Bronchial epithelial cell (primary cell): ENCODE measurements around the gene NOTUM. TPM values are rescaled to one million over a fixed set of nuclear protein-coding genes. Genes with fewer than 3 reads are reported as not detected.

ENCODE experiments used
- DNase-seq: peaks from one replicate; pipeline ENCODE4 v3.0.0-alpha.2; 2010; ENCODE audit warnings: low read depth
- FAIRE-seq: peaks from 2 replicates; lab custom pipeline; 2011; peaks lifted over from hg19 to GRCh38; lab: Jason Lieb, UNC
- H3K27me3 ChIP-seq: 2 replicates; pipeline ENCODE4 v1.5.1; 2011; ENCODE audit warnings: low read length; ENCODE audit not compliant: control insufficient read depth, insufficient read depth
- H3K36me3 ChIP-seq: 2 replicates; pipeline ENCODE4 v1.5.1; 2011; ENCODE audit warnings: low read length; ENCODE audit not compliant: control insufficient read depth, insufficient read depth
- H3K4me3 ChIP-seq: 2 replicates; pipeline ENCODE4 v1.5.1; 2011; ENCODE audit warnings: mild to moderate bottlenecking, low read depth, low read length, control low read depth
- CTCF ChIP-seq: IDR thresholded peaks from 2 replicates; pipeline ENCODE4 v1.5.1; 2011; ENCODE audit warnings: mild to moderate bottlenecking, moderate library complexity, low read length, control low read depth, inconsistent platforms; ENCODE audit not compliant: insufficient read depth, severe bottlenecking
- total RNA-seq: library from RNA; depleted of rRNA; stranded (reverse); fragments of >200 nt; gene quantifications from 2 replicates; pipeline ENCODE4 v1.2.1, GENCODE V29; 2014

NOTUM gene
- total RNA-seq, 1 donor from 2014 or later, result not detected

DNA sequence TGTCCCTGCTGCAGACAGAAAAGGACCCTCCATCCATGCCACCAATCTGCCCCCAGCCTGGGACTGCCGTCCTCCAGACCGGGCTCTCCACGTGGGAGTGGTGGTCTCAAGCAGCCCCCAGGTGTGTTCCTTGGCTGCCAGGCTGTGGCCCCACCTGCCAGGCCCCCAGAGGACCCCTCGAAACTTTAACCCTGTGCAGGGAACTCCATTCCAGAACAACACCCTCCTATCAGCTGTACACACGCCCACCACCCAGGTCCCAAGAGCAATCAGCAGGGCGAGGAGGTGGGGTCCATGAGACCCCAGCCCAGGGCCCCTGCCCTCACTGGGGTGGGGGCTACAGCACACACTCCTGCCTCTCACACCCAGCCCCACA, 25.3 kb downstream of the NOTUM start:
- TF ChIP-seq CTCF, result no peak
- FAIRE-seq (no peak), DNase-seq (no peak)
- Histone ChIP-seq H3K4me3 (no peak overlapping the region), H3K27me3 (no peaks in the 10 kb centered on the region), H3K36me3 (peaks cover 10% of the 10 kb centered on the region)

- FAIRE-seq (no peak), DNase-seq (no peak)
- peaks cover 10% of the 10 kb centered on the region for H3K36me3 ChIP-seq
- no peak overlapping the region for H3K4me3 ChIP-seq
- no peak for TF ChIP-seq CTCF
- no peaks in the 10 kb centered on the region for H3K27me3 ChIP-seq
Observed at GRCh38 chr17:81934850-81935708, 25.9 kb downstream of the NOTUM start.

GRCh38 chr17:81934098-81934757, 26.8 kb downstream of the NOTUM start:
- no peak for TF ChIP-seq CTCF
- DNase-seq (no peak), FAIRE-seq (no peak)
- no peaks in the 10 kb centered on the region for H3K27me3 ChIP-seq
- peaks cover 10% of the 10 kb centered on the region for H3K36me3 ChIP-seq
- no peak overlapping the region for H3K4me3 ChIP-seq

GRCh38 chr17:81933178-81933699, 27.7 kb downstream of the NOTUM start:
- H3K27me3 ChIP-seq, result no peaks in the 10 kb centered on the region
- peaks cover 10% of the 10 kb centered on the region for H3K36me3 ChIP-seq
- no peak overlapping the region for H3K4me3 ChIP-seq
- no peak for TF ChIP-seq CTCF
- DNase-seq (no peak), FAIRE-seq (peak; percentile 13)

DNA sequence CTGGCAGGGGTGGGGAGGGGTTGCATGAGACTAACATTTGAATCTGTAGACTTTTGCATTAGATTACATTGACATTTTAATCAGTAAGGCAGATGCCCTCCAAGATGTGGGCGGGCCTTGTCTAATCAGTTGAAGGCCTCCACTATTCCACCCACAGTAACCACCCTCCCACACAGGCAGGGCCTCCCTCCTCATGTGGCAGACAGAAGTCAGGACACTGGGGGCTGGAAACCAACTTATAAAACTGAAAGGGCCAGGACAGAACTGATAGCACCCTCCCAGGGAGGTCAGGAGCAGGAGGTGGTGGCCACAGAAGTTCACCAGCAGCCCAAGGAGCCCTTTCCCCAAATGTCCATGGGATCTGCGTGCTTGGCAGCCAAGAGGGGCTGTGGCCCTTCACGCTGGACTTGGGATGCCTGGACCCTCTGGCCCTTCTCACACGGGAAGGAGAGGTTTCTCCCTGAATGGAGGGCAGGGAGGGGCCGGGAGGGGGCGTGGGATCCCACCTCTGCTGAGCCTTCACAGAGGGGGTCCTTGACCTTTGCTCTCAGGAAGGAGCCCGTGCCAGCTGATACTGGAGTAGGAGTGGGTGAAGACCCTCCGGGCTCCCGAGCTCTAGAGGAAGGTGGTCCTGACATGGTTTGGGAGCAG, 28.5 kb downstream of the NOTUM start:
- H3K27me3 ChIP-seq, result no peaks in the 10 kb centered on the region
- H3K36me3 ChIP-seq, result peaks cover 10% of the 10 kb centered on the region
- no peak for TF ChIP-seq CTCF
- no peak for FAIRE-seq
- no peak overlapping the region for H3K4me3 ChIP-seq
- no peak for DNase-seq
